SK-N-SH (cell line): ENCODE data around the gene MAP4K4. TPM values are rescaled to one million over a fixed set of nuclear protein-coding genes. Genes with fewer than 3 reads are reported as not detected.

ENCODE experiments used
- CTCF ChIA-PET: fragments of 300-600, 350-600 bp; formaldehyde crosslinking; extraction: SDS; loops from one replicate; lab custom pipeline; 2021; lab: Yijun Ruan, JAX
- POLR2A ChIA-PET: fragments of 350-600 bp; sonication (Branson Sonifier 250); formaldehyde crosslinking; extraction: SDS; loops from one replicate; lab custom pipeline; 2020; ENCODE audit warnings: antibody characterized with exemption, inconsistent platforms; lab: Yijun Ruan, JAX
- DNase-seq: peaks from one replicate; pipeline ENCODE4 v3.0.0; 2012
- H2AFZ ChIP-seq: fragments of 200-600 bp; sonication (generic); 2 replicates; pipeline ENCODE4 v1.8.1; 2016; ENCODE audit warnings: antibody characterized with exemption, mild to moderate bottlenecking, low read depth
- H3F3A ChIP-seq: fragments of 200-600 bp; sonication (generic); replicated peaks from 2 replicates; pipeline ENCODE3; 2016; ENCODE audit warnings: antibody characterized with exemption, mild to moderate bottlenecking; ENCODE audit not compliant: insufficient read depth
- H3K27ac ChIP-seq, 2 experiments: fragments of 200-500 bp in 1 of 2; fragments of 200-600 bp in 1 of 2; sonication (Bioruptor generic) in 1 of 2; sonication (generic), shearing (Covaris generic) in 1 of 2; 2 replicates each; pipeline versions ENCODE4 v1.5.1 to v1.6.1; 2014 to 2016; ENCODE audit warnings: low read depth in 2 of 2, inconsistent platforms in 1 of 2, low read length in 1 of 2, mild to moderate bottlenecking in 1 of 2, mixed read lengths in 1 of 2
- H3K27me3 ChIP-seq: fragments of 200-600 bp; sonication (generic), shearing (Covaris generic); 2 replicates; pipeline ENCODE4 v1.6.1; 2016; ENCODE audit warnings: mixed run types; ENCODE audit not compliant: insufficient read depth
- H3K36me3 ChIP-seq, 2 experiments: fragments of 200-500 bp in 1 of 2; fragments of 200-600 bp in 1 of 2; sonication (Bioruptor generic) in 1 of 2; sonication (generic) in 1 of 2; replicated peaks in 1 of 2; 2 replicates each; pipeline versions ENCODE3 to v1.5.1; 2014 to 2016; ENCODE audit warnings: low read length in 1 of 2, mild to moderate bottlenecking in 1 of 2; ENCODE audit not compliant: insufficient read depth in 2 of 2, control insufficient read depth in 1 of 2
- H3K4me1 ChIP-seq, 2 experiments: fragments of 200-500 bp in 1 of 2; fragments of 200-600 bp in 1 of 2; sonication (Bioruptor generic) in 1 of 2; sonication (generic), shearing (Covaris generic) in 1 of 2; 2 replicates each; pipeline versions ENCODE4 v1.5.1 to v1.6.1; 2014 to 2016; ENCODE audit warnings: low read depth in 1 of 2, low read length in 1 of 2, mixed run types in 1 of 2; ENCODE audit not compliant: insufficient read depth in 2 of 2, control insufficient read depth in 1 of 2
- H3K4me2 ChIP-seq: fragments of 200-600 bp; sonication (generic), shearing (Covaris generic); 2 replicates; pipeline ENCODE4 v1.6.1; 2017; ENCODE audit warnings: mixed run types
- H3K4me3 ChIP-seq, 2 experiments: fragments of 200-500 bp in 1 of 2; fragments of 200-600 bp in 1 of 2; sonication (Bioruptor generic) in 1 of 2; sonication (generic), shearing (Covaris generic) in 1 of 2; 2 replicates each; pipeline versions ENCODE4 v1.5.1 to v1.8.1; 2014 to 2016; ENCODE audit warnings: low read depth in 2 of 2, inconsistent platforms in 1 of 2, low read length in 1 of 2, mild to moderate bottlenecking in 1 of 2, mixed read lengths in 1 of 2, moderate library complexity in 1 of 2
- H3K79me2 ChIP-seq: fragments of 200-600 bp; sonication (generic); 2 replicates; pipeline ENCODE4 v1.8.1; 2017; ENCODE audit warnings: mild to moderate bottlenecking; ENCODE audit not compliant: insufficient read depth
- H3K9ac ChIP-seq: fragments of 200-600 bp; sonication (generic); 2 replicates; pipeline ENCODE4 v1.6.1; 2017; ENCODE audit warnings: mixed run types
- H3K9me2 ChIP-seq: fragments of 200-600 bp; sonication (generic); 2 replicates; pipeline ENCODE4 v1.6.1; 2017; ENCODE audit warnings: mixed run types
- H3K9me3 ChIP-seq: fragments of 200-600 bp; sonication (generic); 2 replicates; pipeline ENCODE4 v1.6.1; 2017; ENCODE audit warnings: mixed run types, mild to moderate bottlenecking, moderate library complexity
- H4K20me1 ChIP-seq: fragments of 200-600 bp; sonication (generic); 2 replicates; pipeline ENCODE4 v1.6.1; 2017; ENCODE audit warnings: mild to moderate bottlenecking, mixed run types; ENCODE audit not compliant: insufficient read depth
- ELF1 ChIP-seq: IDR thresholded peaks from 2 replicates; pipeline ENCODE4 v1.4.0; 2012
- EP300 ChIP-seq, 2 experiments: IDR thresholded peaks; 2 replicates each; pipeline versions ENCODE4 v1.4.0 to v1.6.1; 2012; ENCODE audit warnings: borderline replicate concordance in 1 of 2, low read depth in 1 of 2, low read length in 1 of 2
- GATA2 ChIP-seq: sonication (generic); formaldehyde crosslinking; IDR thresholded peaks from 2 replicates; pipeline ENCODE4 v1.5.0; 2020; ENCODE audit warnings: mild to moderate bottlenecking, missing genetic modification reagents
- JUND ChIP-seq: IDR thresholded peaks from 2 replicates; pipeline ENCODE4 v1.4.0; 2012
- NRF1 ChIP-seq: IDR thresholded peaks from 2 replicates; pipeline ENCODE4 v1.6.1; 2012; ENCODE audit warnings: low read depth, mild to moderate bottlenecking, low read length
- PBX3 ChIP-seq: IDR thresholded peaks from 2 replicates; pipeline ENCODE4; 2012
- RAD21 ChIP-seq: IDR thresholded peaks from 2 replicates; pipeline ENCODE4 v1.6.1; 2012; ENCODE audit warnings: mild to moderate bottlenecking, low read length
- RCOR1 ChIP-seq: fragments of 150-350 bp; IDR thresholded peaks from 2 replicates; pipeline ENCODE4 v1.6.1; 2017; ENCODE audit warnings: antibody characterized with exemption, low read length
- REST ChIP-seq: IDR thresholded peaks from 2 replicates; pipeline ENCODE4 v1.6.1; 2012; ENCODE audit warnings: mild to moderate bottlenecking, low read depth, low read length, moderate library complexity
- RFX5 ChIP-seq: IDR thresholded peaks from 2 replicates; pipeline ENCODE4 v1.6.1; 2012; ENCODE audit warnings: mild to moderate bottlenecking, improper control_type of control experiment, low read length
- SMC3 ChIP-seq: IDR thresholded peaks from 2 replicates; pipeline ENCODE4 v1.6.1; 2012; ENCODE audit warnings: low read depth, low read length, improper control_type of control experiment
- TAF1 ChIP-seq: IDR thresholded peaks from 2 replicates; pipeline ENCODE4 v1.6.1; 2012; ENCODE audit warnings: low read depth, mild to moderate bottlenecking, low read length, moderate library complexity, borderline replicate concordance
- YY1 ChIP-seq: IDR thresholded peaks from 2 replicates; pipeline ENCODE4 v1.4.0; 2012; ENCODE audit warnings: low read depth, mild to moderate bottlenecking
- ZBTB33 ChIP-seq: IDR thresholded peaks from 2 replicates; pipeline ENCODE4 v1.4.0; 2012; ENCODE audit warnings: low read depth, borderline replicate concordance
- WGBS: methylation state at CpG from one replicate; pipeline ENCODE4 v1.1.6; 2017; ENCODE audit warnings: low lambda C conversion rate; 5-methylcytosine and 5-hydroxymethylcytosine counted together
- polyA plus RNA-seq, 3 experiments: library from polyadenylated mRNA; depleted of rRNA; stranded (reverse); fragments of >200 nt; gene quantifications; 2 replicates each; pipeline ENCODE4 v1.2.3, GENCODE V29; 2012

MAP4K4 gene
- polyA plus RNA-seq, 1 of the 3 experiments (the other 2 are of a cell fraction) = 72.9 TPM

GRCh38 chr2:101775636-101776035 is 78.1 kb downstream of the MAP4K4 start:
- TF ChIP-seq TAF1 = no peak
- no peak for TF ChIP-seq ZBTB33
- no peak for TF ChIP-seq GATA2 (CRISPR knock-in tag)
- no peak for TF ChIP-seq JUND
- TF ChIP-seq YY1 = no peak
- no peak for TF ChIP-seq SMC3
- no peak for TF ChIP-seq EP300 (IDR thresholded peaks at IDR 0.05; ENCODE audit: borderline replicate concordance in 1 of 2, low read depth in 1 of 2, low read length in 1 of 2)
- no peak for TF ChIP-seq PBX3
- TF ChIP-seq NRF1 = no peak
- no peak for TF ChIP-seq RAD21
- no peak for TF ChIP-seq ELF1
- TF ChIP-seq, all 33 proteins: peak for 0
- Histone ChIP-seq H3K4me1 (peaks cover 29 to 30% of the 10 kb centered on the region in 2 experiments; a peak in 3 of 4 replicates), H3K9me2 (no peaks in the 10 kb centered on the region), H3K9me3 (no peaks in the 10 kb centered on the region), H3F3A (no peaks in the 10 kb centered on the region), H3K9ac (no peak overlapping the region), H3K27me3 (no peaks in the 10 kb centered on the region), H3K4me3 (no peak overlapping the region), H2AFZ (no peak overlapping the region), H3K27ac (peak overlapping the region in 1 of 2 experiments; percentile 16; a peak in 2 of 4 replicates), H3K4me2 (peak overlapping the region; percentile 6), H3K79me2 (peaks cover 100% of the 10 kb centered on the region), H3K36me3 (no peaks in the 10 kb centered on the region), H4K20me1 (peaks cover 99% of the 10 kb centered on the region)
- 96% methylated on average over 8 of the region's 8 CpGs for WGBS
- ChIA-PET CTCF (interaction anchor here (1.2 to 3.7 kb wide), 2 partner anchors 56 to 79 kb away, joined by 4 to 24 read pairs; no protein-coding TSS in a partner anchor), POLR2A (no interaction called here)
- DNase-seq = no peak

GRCh38 chr2:101776172-101777043 is 78.9 kb downstream of the MAP4K4 start:
- no peaks in the 10 kb centered on the region for H3K27me3 ChIP-seq
- H3F3A ChIP-seq = no peaks in the 10 kb centered on the region
- no peaks in the 10 kb centered on the region for H3K36me3 ChIP-seq
- H3K79me2 ChIP-seq = peaks cover 100% of the 10 kb centered on the region
- H2AFZ ChIP-seq = no peak overlapping the region
- H4K20me1 ChIP-seq = peaks cover 99% of the 10 kb centered on the region
- H3K27ac ChIP-seq = no peak overlapping the region
- H3K9me2 ChIP-seq = no peaks in the 10 kb centered on the region
- H3K4me1 ChIP-seq = peaks cover 28 to 32% of the 10 kb centered on the region in 2 experiments
- TF ChIP-seq RCOR1 = no peak
- TF ChIP-seq PBX3 = no peak
- 0 out of 2 replicates have a peak, but pooled peaks have one; percentile 55 for TF ChIP-seq REST
- no peak for TF ChIP-seq RFX5
- TF ChIP-seq, all 33 proteins: peak for 1
- Histone ChIP-seq H3K9me3 (no peaks in the 10 kb centered on the region), H3K4me3 (no peak overlapping the region), H3K4me2 (no peak overlapping the region), H3K9ac (no peak overlapping the region)
- DNase-seq = no peak
- 87% methylated on average over 10 of the region's 10 CpGs for WGBS
- CTCF ChIA-PET = interaction anchor here (1.2 to 3.7 kb wide), 3 partner anchors 17 to 79 kb away, joined by 4 to 24 read pairs (median 6); no protein-coding TSS in a partner anchor
- POLR2A ChIA-PET = no interaction called here
